K562 (cell line): ENCODE results near the gene UBQLN3.
A peak's percentile ranks its signal among the peaks of the same experiment; 100 is the strongest.

ENCODE experiments used
- ELF1 ChIP-seq: fragments of 200-800 bp; sonication (Bioruptor generic); IDR thresholded peaks from 2 replicates; pipeline ENCODE4 v1.6.1; 2016; ENCODE audit warnings: missing genetic modification characterization, missing compliant biosample characterization
- ETV6 ChIP-seq, 3 experiments: fragments of 150-350 bp in 1 of 3; sonication (generic) in 1 of 3; formaldehyde crosslinking in 1 of 3; IDR thresholded peaks; 2 replicates each; pipeline versions ENCODE4 v1.6.1 to v1.8.0; 2014 to 2022; ENCODE audit warnings: borderline replicate concordance in 2 of 3, low read depth in 2 of 3, antibody characterized with exemption in 1 of 3, low read length in 1 of 3, mild to moderate bottlenecking in 1 of 3, missing genetic modification reagents in 1 of 3
- EZH2 ChIP-seq: IDR thresholded peaks from 2 replicates; pipeline ENCODE4 v1.6.1; 2012; ENCODE audit warnings: low read depth, mild to moderate bottlenecking, inconsistent platforms, low read length, borderline replicate concordance
- FOXK2 ChIP-seq, 2 experiments: fragments of 450-650 bp; IDR thresholded peaks in 1 of 2; conservative IDR thresholded peaks in 1 of 2; 2 replicates each; pipeline ENCODE4 v1.6.1; 2016; ENCODE audit warnings: low read depth in 2 of 2, mild to moderate bottlenecking in 1 of 2
- POLR2AphosphoS5 ChIP-seq: IDR thresholded peaks from 2 replicates; pipeline ENCODE4 v1.6.1; 2011; ENCODE audit warnings: mild to moderate bottlenecking, low read depth, low read length, moderate library complexity; ENCODE audit not compliant: control insufficient read depth, insufficient read depth
- ZBTB17 ChIP-seq: fragments of 450-650 bp; formaldehyde crosslinking; IDR thresholded peaks from 2 replicates; pipeline ENCODE4 v1.4.0; 2020; ENCODE audit warnings: mild to moderate bottlenecking
- ZC3H8 ChIP-seq: fragments of 450-650 bp; IDR thresholded peaks from 2 replicates; pipeline ENCODE4 v1.6.1; 2017
- ZFP1 ChIP-seq: fragments of 450-650 bp; formaldehyde crosslinking; IDR thresholded peaks from 2 replicates; pipeline ENCODE4 v1.4.0; 2020; ENCODE audit warnings: mild to moderate bottlenecking, mixed read lengths
- ZNF274 ChIP-seq: IDR thresholded peaks from 2 replicates; pipeline ENCODE4 v1.6.1; 2011; ENCODE audit warnings: low read depth, mild to moderate bottlenecking, low read length, moderate library complexity, borderline replicate concordance
- ZNF507 ChIP-seq: conservative IDR thresholded peaks from 2 replicates; pipeline ENCODE4 v1.6.1; 2017; ENCODE audit warnings: missing genetic modification characterization, missing compliant biosample characterization
- TF ChIP-seq, protein P1 (sequence below): fragments of 250-450 bp; sonication (Bioruptor Pico); IDR thresholded peaks from 2 replicates; pipeline ENCODE4 v1.5.0; 2020; ENCODE audit warnings: mild to moderate bottlenecking, borderline replicate concordance
- TF ChIP-seq, protein P2 (sequence below), 2 experiments: fragments of 450-650 bp; formaldehyde crosslinking in 1 of 2; IDR thresholded peaks; 2 replicates each; pipeline versions ENCODE4 v1.4.0 to v1.6.1; 2014 to 2020; ENCODE audit warnings: mild to moderate bottlenecking in 2 of 2, borderline replicate concordance in 1 of 2, low read depth in 1 of 2

DNA sequence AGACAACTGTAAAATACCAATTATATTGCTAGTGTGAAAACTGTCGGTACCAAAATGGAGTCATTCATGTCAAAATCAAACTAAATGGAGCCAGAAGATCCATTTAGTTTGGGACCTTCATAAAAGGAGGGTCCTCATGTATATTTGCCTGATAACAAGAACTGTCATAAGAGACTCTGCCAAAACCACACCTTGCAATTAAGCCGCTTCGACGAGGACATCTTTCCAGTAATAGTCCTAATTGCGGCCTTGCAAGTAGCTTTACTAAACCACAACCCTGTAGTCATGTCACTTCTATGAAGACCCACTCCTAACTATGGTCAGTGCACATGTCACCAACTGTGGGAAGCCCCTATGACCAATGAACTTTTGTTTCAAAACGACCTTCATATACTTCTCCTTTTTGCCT lies 9.4 kb downstream of the UBQLN3 start:
- TF ChIP-seq, protein P1, sequence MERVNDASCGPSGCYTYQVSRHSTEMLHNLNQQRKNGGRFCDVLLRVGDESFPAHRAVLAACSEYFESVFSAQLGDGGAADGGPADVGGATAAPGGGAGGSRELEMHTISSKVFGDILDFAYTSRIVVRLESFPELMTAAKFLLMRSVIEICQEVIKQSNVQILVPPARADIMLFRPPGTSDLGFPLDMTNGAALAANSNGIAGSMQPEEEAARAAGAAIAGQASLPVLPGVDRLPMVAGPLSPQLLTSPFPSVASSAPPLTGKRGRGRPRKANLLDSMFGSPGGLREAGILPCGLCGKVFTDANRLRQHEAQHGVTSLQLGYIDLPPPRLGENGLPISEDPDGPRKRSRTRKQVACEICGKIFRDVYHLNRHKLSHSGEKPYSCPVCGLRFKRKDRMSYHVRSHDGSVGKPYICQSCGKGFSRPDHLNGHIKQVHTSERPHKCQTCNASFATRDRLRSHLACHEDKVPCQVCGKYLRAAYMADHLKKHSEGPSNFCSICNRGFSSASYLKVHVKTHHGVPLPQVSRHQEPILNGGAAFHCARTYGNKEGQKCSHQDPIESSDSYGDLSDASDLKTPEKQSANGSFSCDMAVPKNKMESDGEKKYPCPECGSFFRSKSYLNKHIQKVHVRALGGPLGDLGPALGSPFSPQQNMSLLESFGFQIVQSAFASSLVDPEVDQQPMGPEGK, result no peak
- TF ChIP-seq ELF1 (tag) (no peak), EZH2 (no peak), ZC3H8 (no peak), ETV6 (IDR thresholded peaks at IDR 0.05; ENCODE audit: borderline replicate concordance in 1 of 2, low read depth in 2 of 2, low read length in 1 of 2) (no peak), ETV6 (CRISPR knock-in tag; IDR thresholded peaks at IDR 0.05; ENCODE audit: borderline replicate concordance) (no peak), ZNF507 (no peak), ZBTB17 (CRISPR knock-in tag) (no peak), POLR2AphosphoS5 (peak; percentile 73), FOXK2 (conservative IDR thresholded peaks at IDR 0.05 in 1 of 2, IDR thresholded peaks at IDR 0.05 in 1 of 2; ENCODE audit: low read depth in 2 of 2) (no peak), ZFP1 (CRISPR knock-in tag) (no peak), ZNF274 (no peak)
- TF ChIP-seq, protein P2, sequence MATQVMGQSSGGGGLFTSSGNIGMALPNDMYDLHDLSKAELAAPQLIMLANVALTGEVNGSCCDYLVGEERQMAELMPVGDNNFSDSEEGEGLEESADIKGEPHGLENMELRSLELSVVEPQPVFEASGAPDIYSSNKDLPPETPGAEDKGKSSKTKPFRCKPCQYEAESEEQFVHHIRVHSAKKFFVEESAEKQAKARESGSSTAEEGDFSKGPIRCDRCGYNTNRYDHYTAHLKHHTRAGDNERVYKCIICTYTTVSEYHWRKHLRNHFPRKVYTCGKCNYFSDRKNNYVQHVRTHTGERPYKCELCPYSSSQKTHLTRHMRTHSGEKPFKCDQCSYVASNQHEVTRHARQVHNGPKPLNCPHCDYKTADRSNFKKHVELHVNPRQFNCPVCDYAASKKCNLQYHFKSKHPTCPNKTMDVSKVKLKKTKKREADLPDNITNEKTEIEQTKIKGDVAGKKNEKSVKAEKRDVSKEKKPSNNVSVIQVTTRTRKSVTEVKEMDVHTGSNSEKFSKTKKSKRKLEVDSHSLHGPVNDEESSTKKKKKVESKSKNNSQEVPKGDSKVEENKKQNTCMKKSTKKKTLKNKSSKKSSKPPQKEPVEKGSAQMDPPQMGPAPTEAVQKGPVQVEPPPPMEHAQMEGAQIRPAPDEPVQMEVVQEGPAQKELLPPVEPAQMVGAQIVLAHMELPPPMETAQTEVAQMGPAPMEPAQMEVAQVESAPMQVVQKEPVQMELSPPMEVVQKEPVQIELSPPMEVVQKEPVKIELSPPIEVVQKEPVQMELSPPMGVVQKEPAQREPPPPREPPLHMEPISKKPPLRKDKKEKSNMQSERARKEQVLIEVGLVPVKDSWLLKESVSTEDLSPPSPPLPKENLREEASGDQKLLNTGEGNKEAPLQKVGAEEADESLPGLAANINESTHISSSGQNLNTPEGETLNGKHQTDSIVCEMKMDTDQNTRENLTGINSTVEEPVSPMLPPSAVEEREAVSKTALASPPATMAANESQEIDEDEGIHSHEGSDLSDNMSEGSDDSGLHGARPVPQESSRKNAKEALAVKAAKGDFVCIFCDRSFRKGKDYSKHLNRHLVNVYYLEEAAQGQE (IDR thresholded peaks at IDR 0.05; ENCODE audit: borderline replicate concordance), result no peak
- TF ChIP-seq, protein P2 (CRISPR knock-in tag; IDR thresholded peaks at IDR 0.05; ENCODE audit: low read depth), result no peak
